Measurements from ENCODE around the gene CHRNB4.

The CHRNB4 gene

GRCh38 chr15:78597583-78597982 lies 43.4 kb downstream of the CHRNB4 start:
- Histone ChIP-seq H3K27me3 (no peaks in the 10 kb centered on the region), H3K4me1 (ENCODE audit: control insufficient read depth in 1 of 2, insufficient read depth in 1 of 2, low read depth in 1 of 2, low read length in 1 of 2) (no peaks in the 10 kb centered on the region), H3K36me3 (no peaks in the 10 kb centered on the region), H3K4me3 (ENCODE audit: low read depth in 1 of 2, low read length in 1 of 2) (no peak overlapping the region), H3K27ac (no peak overlapping the region), H3K9me3 (no peaks in the 10 kb centered on the region)
- TF ChIP-seq CTCF (IDR thresholded peaks at IDR 0.05): no peak

DNA sequence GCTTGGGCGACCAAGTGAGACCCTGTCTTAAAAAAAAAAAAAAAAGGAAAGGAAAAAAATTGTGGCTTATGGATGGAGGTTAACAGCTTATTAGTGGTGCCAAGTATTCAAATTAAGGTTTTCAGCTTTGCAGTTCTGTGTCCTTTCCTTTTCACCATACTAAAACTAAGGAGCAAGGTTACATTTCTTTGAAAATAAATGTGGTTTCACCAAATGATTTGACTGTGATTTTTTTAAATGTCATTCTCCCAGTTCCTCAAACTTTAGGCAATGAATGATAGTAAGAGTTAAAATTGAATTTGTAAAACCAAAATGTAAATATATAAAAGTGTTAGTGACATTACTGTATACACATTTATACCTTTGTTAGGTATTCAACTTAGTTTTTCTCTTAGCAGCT lies 66.1 kb downstream of the CHRNB4 start:
- Histone ChIP-seq H3K4me3 (ENCODE audit: low read depth in 1 of 2, low read length in 1 of 2) (no peak overlapping the region), H3K4me1 (ENCODE audit: control insufficient read depth in 1 of 2, insufficient read depth in 1 of 2, low read depth in 1 of 2, low read length in 1 of 2) (no peaks in the 10 kb centered on the region), H3K27ac (no peak overlapping the region), H3K9me3 (no peaks in the 10 kb centered on the region), H3K27me3 (peaks cover 15% of the 10 kb centered on the region), H3K36me3 (no peaks in the 10 kb centered on the region)
- TF ChIP-seq CTCF (IDR thresholded peaks at IDR 0.05): no peak

Measured in neutrophil (primary cell).